ENCODE data around the gene IL21R.

IL21R gene

DNA sequence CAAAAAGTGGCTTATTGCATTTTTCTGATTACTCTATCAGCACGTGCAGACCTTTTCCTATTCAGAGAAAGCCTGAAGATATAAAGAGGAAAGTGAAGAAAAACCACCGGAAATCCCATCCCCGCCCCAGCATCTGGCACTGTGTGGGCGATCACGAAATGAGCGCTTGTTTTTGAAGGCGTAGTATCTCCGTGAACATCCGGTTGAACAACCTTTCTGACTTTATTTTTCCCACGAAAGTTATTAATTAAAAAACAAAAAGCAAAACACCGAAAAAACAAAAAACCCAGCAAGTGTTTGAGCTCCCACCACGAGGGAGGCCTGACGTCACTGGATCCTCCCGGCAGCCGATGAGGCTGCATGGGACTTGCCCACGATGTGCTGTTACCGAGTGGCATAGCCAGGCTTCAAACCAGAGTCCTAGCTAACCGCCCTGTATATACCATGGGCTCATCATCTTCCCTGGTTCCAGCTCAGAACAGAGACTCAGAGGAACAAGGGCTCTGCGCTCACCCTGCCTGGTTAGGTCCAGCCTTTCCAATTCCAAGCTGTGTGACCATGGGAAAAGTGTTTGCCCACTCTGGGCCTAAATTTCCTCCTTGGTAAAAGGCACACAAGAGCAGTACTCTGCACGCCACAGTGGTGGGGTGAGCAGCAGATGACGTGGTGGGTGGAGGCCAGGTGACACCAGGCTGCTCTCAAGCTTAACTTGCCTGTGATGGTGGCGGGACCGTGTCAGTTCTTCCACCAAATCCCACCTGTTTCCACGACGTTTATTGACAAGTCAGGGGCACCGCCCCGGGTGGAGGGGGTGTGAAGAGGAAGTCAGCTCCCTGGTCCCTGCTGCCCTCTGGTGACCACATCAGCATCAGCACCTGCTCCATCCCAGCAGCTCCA, 34.3 kb upstream of the IL21R start:
- TF ChIP-seq, protein P1, sequence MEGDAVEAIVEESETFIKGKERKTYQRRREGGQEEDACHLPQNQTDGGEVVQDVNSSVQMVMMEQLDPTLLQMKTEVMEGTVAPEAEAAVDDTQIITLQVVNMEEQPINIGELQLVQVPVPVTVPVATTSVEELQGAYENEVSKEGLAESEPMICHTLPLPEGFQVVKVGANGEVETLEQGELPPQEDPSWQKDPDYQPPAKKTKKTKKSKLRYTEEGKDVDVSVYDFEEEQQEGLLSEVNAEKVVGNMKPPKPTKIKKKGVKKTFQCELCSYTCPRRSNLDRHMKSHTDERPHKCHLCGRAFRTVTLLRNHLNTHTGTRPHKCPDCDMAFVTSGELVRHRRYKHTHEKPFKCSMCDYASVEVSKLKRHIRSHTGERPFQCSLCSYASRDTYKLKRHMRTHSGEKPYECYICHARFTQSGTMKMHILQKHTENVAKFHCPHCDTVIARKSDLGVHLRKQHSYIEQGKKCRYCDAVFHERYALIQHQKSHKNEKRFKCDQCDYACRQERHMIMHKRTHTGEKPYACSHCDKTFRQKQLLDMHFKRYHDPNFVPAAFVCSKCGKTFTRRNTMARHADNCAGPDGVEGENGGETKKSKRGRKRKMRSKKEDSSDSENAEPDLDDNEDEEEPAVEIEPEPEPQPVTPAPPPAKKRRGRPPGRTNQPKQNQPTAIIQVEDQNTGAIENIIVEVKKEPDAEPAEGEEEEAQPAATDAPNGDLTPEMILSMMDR (IDR thresholded peaks at IDR 0.05): peak; percentile 85

DNA sequence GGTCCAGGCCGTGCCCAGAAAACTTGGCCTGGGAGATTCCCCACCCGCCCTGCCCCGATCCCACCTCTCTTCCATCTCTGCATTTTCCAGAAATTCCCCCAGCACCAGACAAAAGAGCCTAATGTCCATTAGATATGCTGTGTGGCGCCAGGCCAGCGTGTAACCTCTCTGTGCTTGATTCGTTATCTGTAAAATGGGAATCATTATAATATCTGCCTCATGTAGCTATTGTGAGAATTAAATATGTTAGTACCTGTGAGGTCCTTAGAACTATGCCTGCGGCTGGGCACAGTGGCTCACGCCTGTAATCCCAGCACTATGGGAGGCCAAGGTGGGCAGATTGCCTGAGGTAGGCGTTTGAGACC, 33.6 kb upstream of the IL21R start:
- TF ChIP-seq, protein P1 (IDR thresholded peaks at IDR 0.05): no peak; the same call in 1 of the 2 replicates

DNA sequence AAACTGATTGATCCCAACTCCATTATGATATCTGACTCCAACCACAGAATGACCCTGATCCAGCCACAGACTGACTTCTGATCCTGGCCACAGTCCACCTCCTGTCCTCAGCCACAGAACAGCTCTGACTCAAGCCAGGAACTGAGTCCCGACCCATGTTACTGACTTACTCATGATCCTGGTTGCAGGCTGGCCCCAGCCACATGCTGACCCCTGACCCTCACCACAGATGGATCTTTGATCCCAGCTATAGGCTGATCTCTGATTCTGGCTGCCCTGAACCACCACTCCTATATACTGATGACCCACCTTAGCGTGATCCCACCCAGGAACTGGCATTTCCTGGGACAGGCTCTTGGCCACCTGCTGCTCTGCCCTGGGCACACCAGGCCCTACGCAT, 32.2 kb upstream of the IL21R start:
- TF ChIP-seq, protein P1 (IDR thresholded peaks at IDR 0.05): no peak

DNA sequence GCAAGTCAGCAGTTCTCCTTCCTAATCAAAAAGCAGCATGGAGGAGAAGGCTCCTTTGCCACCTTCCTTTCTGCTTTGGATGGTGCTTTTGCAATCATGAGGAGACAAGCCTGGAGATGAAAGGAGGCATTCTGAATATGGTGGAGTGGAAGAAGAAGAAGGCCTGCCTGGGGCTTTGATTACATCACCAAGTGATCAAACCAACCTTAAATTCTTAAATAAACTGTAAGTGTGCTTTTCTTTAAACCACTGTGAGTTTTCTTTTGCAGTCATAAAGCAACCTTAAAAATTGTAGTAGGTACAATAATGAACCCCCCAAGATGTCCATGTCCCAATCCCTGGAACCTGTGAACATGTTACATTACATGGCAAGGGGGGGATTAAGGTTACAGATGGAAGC, 31.7 kb upstream of the IL21R start:
- TF ChIP-seq, protein P1 (IDR thresholded peaks at IDR 0.05): no peak

DNA sequence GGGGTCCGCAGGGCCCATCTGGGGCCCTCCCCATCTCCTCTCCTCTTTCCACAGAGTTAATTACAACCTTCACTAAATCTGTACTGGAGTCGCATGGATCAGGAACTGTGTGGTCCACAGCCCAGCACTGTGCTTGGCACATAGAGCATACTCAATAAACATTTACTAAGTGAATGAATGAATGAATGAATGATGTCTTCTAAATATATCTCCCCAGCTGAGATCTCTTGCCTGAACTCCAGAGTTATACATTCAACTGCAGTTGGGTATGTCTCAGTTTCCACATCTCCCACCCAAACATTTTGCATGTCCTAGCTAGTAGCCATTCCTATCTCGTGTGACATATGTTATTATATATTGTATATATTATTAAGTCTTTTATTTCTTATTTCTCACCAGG, 28.7 kb upstream of the IL21R start:
- TF ChIP-seq, protein P1 (IDR thresholded peaks at IDR 0.05): no peak

DNA sequence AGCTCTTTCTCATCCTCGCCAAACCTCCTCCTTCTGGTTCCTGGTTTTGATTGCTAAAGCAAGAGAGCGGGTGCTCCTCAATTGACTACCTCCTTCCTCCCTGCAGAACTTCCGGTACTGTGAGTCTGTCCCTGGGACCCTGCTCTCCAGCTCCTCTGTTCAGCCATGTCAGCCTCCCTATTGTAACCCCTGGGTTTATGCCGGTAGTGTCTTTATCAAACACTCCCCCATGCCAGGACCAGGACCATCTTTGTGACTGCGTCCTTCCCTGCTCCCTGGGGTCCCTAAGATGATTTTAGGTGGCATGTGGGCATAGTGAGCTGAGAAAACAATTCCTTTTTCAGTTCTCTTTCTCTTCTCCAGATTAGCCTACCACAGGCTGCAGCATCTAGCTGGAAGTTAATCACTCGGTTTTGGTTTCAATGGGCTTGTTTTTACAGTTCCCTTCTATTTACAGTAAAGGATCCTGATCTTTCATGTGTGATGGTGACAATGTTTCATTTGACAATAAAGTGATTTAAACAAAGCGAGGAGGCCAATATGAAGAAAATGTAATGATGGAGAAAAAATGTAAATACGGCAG, 27.7 kb upstream of the IL21R start:
- TF ChIP-seq, protein P1 (IDR thresholded peaks at IDR 0.05): no peak

DNA sequence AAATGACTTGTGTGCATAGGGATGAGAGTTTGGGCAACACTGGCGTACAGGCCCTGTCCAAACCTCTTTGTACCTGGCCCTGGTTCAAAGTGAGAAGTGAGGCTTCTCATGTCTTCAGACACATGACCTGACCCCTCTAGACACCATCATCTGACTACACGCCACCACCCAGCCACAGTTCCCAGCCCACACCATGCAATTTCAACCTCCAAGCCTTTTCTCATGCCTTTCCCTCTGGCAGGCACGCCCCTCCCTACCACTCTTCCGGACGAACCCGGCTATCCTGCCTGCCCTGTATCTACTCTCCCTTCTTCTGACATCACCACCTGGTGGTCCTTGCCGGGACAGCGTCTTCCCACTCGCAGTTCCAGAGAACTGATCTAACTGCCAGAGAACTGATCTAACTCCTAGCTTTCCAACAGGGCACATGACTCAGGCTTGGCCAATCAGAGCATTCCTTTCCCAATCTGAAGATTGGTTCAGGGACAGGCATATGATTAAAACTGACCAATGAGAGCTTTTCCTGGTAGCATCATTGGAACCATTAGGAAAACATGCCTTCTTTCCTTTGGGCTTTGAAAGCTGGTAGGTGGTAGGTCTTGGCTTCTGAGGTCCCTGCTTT, 27.1 kb upstream of the IL21R start:
- TF ChIP-seq, protein P1 (IDR thresholded peaks at IDR 0.05): peak; percentile 21; the same call in 1 of the 2 replicates
